ENCODE data around the gene ATP2B1. TPM values are rescaled to one million over a fixed set of nuclear protein-coding genes. Genes with fewer than 3 reads are reported as not detected.
A peak's percentile ranks its signal among the peaks of the same experiment; 100 is the strongest.

The ATP2B1 gene
- total RNA-seq, 1 donor from 2014 or later, result 61.2 TPM

DNA sequence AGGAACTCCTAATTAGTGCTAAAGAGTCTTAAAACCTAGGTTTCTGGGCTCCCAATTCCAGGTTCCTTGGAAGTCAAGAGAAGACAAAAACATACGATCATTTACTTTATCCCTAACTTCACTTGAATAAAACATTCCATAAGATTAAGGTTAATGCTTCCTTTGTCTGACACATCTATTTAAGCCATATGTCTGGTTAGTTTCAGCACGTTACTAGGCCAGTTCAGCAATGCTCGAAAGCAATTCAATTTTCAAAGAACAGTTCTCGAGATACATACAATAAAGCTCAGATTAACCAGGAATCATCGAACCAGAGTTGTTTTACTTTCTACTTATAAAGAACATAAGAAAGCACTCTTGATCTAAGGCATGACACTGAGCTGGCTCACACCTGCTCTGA, 114.8 kb downstream of the ATP2B1 start:
- H3K36me3 Mint-ChIP-seq (ENCODE audit: unreplicated experiment), result no peaks in the 10 kb centered on the region
- no peaks in the 10 kb centered on the region for H3K9me3 Mint-ChIP-seq (ENCODE audit: unreplicated experiment)
- H3K27ac Mint-ChIP-seq (ENCODE audit: unreplicated experiment), result no peak overlapping the region
- no peak for DNase-seq
- TF ChIP-seq, protein P1, sequence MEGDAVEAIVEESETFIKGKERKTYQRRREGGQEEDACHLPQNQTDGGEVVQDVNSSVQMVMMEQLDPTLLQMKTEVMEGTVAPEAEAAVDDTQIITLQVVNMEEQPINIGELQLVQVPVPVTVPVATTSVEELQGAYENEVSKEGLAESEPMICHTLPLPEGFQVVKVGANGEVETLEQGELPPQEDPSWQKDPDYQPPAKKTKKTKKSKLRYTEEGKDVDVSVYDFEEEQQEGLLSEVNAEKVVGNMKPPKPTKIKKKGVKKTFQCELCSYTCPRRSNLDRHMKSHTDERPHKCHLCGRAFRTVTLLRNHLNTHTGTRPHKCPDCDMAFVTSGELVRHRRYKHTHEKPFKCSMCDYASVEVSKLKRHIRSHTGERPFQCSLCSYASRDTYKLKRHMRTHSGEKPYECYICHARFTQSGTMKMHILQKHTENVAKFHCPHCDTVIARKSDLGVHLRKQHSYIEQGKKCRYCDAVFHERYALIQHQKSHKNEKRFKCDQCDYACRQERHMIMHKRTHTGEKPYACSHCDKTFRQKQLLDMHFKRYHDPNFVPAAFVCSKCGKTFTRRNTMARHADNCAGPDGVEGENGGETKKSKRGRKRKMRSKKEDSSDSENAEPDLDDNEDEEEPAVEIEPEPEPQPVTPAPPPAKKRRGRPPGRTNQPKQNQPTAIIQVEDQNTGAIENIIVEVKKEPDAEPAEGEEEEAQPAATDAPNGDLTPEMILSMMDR (IDR thresholded peaks at IDR 0.05; ENCODE audit: partially characterized antibody, unreplicated experiment), result no peak
- H3K27me3 Mint-ChIP-seq (ENCODE audit: unreplicated experiment), result peaks cover 2% of the 10 kb centered on the region
- H3K4me1 Mint-ChIP-seq (ENCODE audit: low read depth, unreplicated experiment), result peaks cover 13% of the 10 kb centered on the region
- H3K4me3 Mint-ChIP-seq (ENCODE audit: unreplicated experiment), result no peak overlapping the region

- peaks cover 13% of the 10 kb centered on the region for H3K4me1 Mint-ChIP-seq (ENCODE audit: low read depth, unreplicated experiment)
- H3K9me3 Mint-ChIP-seq (ENCODE audit: unreplicated experiment), result no peaks in the 10 kb centered on the region
- DNase-seq, result no peak
- no peak overlapping the region for H3K4me3 Mint-ChIP-seq (ENCODE audit: unreplicated experiment)
- H3K27me3 Mint-ChIP-seq (ENCODE audit: unreplicated experiment), result peaks cover 2% of the 10 kb centered on the region
- TF ChIP-seq, protein P1 (IDR thresholded peaks at IDR 0.05; ENCODE audit: partially characterized antibody, unreplicated experiment), result no peak
- no peak overlapping the region for H3K27ac Mint-ChIP-seq (ENCODE audit: unreplicated experiment)
- H3K36me3 Mint-ChIP-seq (ENCODE audit: unreplicated experiment), result no peaks in the 10 kb centered on the region
These were observed 115.4 kb downstream of the ATP2B1 start for GRCh38 chr12:89593233-89593632.

GRCh38 chr12:89589753-89590152, 118.9 kb downstream of the ATP2B1 start:
- Mint-ChIP-seq H3K9me3 (ENCODE audit: unreplicated experiment) (no peaks in the 10 kb centered on the region), H3K4me1 (ENCODE audit: low read depth, unreplicated experiment) (peaks cover 13% of the 10 kb centered on the region), H3K27ac (ENCODE audit: unreplicated experiment) (no peak overlapping the region), H3K27me3 (ENCODE audit: unreplicated experiment) (peaks cover 2% of the 10 kb centered on the region), H3K36me3 (ENCODE audit: unreplicated experiment) (no peaks in the 10 kb centered on the region), H3K4me3 (ENCODE audit: unreplicated experiment) (no peak overlapping the region)
- TF ChIP-seq, protein P1 (IDR thresholded peaks at IDR 0.05; ENCODE audit: partially characterized antibody, unreplicated experiment), result no peak
- DNase-seq, result no peak

- no peaks in the 10 kb centered on the region for H3K27me3 Mint-ChIP-seq (ENCODE audit: unreplicated experiment)
- no peak overlapping the region for H3K27ac Mint-ChIP-seq (ENCODE audit: unreplicated experiment)
- peaks cover 4% of the 10 kb centered on the region for H3K4me1 Mint-ChIP-seq (ENCODE audit: low read depth, unreplicated experiment)
- TF ChIP-seq, protein P1 (IDR thresholded peaks at IDR 0.05; ENCODE audit: partially characterized antibody, unreplicated experiment), result no peak
- H3K4me3 Mint-ChIP-seq (ENCODE audit: unreplicated experiment), result no peak overlapping the region
- DNase-seq, result no peak
- no peaks in the 10 kb centered on the region for H3K36me3 Mint-ChIP-seq (ENCODE audit: unreplicated experiment)
- no peaks in the 10 kb centered on the region for H3K9me3 Mint-ChIP-seq (ENCODE audit: unreplicated experiment)
These were observed 130.1 kb downstream of the ATP2B1 start for GRCh38 chr12:89578499-89578898.

- TF ChIP-seq, protein P1 (IDR thresholded peaks at IDR 0.05; ENCODE audit: partially characterized antibody, unreplicated experiment), result no peak
- peak overlapping the region; percentile 13 for H3K4me3 Mint-ChIP-seq (ENCODE audit: unreplicated experiment)
- no peak overlapping the region for H3K27ac Mint-ChIP-seq (ENCODE audit: unreplicated experiment)
- H3K4me1 Mint-ChIP-seq (ENCODE audit: low read depth, unreplicated experiment), result peaks cover 4% of the 10 kb centered on the region
- H3K36me3 Mint-ChIP-seq (ENCODE audit: unreplicated experiment), result no peaks in the 10 kb centered on the region
- H3K9me3 Mint-ChIP-seq (ENCODE audit: unreplicated experiment), result no peaks in the 10 kb centered on the region
- DNase-seq, result no peak
- H3K27me3 Mint-ChIP-seq (ENCODE audit: unreplicated experiment), result no peaks in the 10 kb centered on the region
These were observed 131.9 kb downstream of the ATP2B1 start for GRCh38 chr12:89576572-89577220.
